K562 (cell line): ENCODE results near the gene TENM3. TPM values are rescaled to one million over a fixed set of nuclear protein-coding genes. Genes with fewer than 3 reads are reported as not detected.

Experiments
- ATAC-seq: fragments of 200-7000 bp; cut with Tn5 transposase; 3 replicates; pipeline ENCODE4 v1.9.1; 2020; ENCODE audit warnings: moderate library complexity
- BruUV-seq: library from RNA; stranded (reverse); fragments of 400-500 nt; replicated peaks from 2 replicates; lab custom pipeline; 2021; lab: Mats Ljungman, UMichigan
- CTCF ChIA-PET: fragments of 300-600 bp; formaldehyde crosslinking; extraction: SDS; loops from one replicate; lab custom pipeline; 2021; ENCODE audit warnings: low intra/inter-chr PET ratio; lab: Yijun Ruan, JAX
- POLR2A ChIA-PET: fragments of 300-600, 350-650 bp; sonication (Branson Sonifier 250); formaldehyde crosslinking; extraction: SDS; loops from one replicate; lab custom pipeline; 2021; ENCODE audit warnings: antibody characterized with exemption, inconsistent platforms; lab: Yijun Ruan, JAX
- DNase-seq, 4 experiments: peaks; one replicate each; pipeline versions ENCODE4 v3.0.0 to v3.0.0-alpha.2; 2011 to 2018; ENCODE audit warnings: low spot score in 3 of 4, mixed read lengths in 3 of 4; ENCODE audit errors: extremely low read depth in 1 of 4
- FAIRE-seq: peaks from 2 replicates; lab custom pipeline; 2011; peaks lifted over from hg19 to GRCh38; lab: Jason Lieb, UNC
- H2AFZ ChIP-seq: 2 replicates; pipeline ENCODE4 v1.6.0; 2011; ENCODE audit warnings: low read depth, low read length, control low read depth, inconsistent platforms
- H3K27ac ChIP-seq: fragments of 200-600 bp; 3 replicates; pipeline ENCODE4 v1.8.0; 2011; ENCODE audit warnings: low read depth, mild to moderate bottlenecking, control low read depth, inconsistent platforms, low read length, moderate library complexity, mixed read lengths; ENCODE audit errors: extremely low read depth
- H3K27me3 ChIP-seq, 2 experiments: fragments of 300-600 bp in 1 of 2; 2 replicates in 1 of 2; 3 replicates in 1 of 2; pipeline versions ENCODE4 v1.6.0 to v1.8.0; 2011; ENCODE audit warnings: inconsistent platforms in 2 of 2, low read length in 2 of 2, mild to moderate bottlenecking in 1 of 2, mixed read lengths in 1 of 2, moderate library complexity in 1 of 2; ENCODE audit not compliant: control insufficient read depth in 2 of 2, insufficient read depth in 2 of 2
- H3K36me3 ChIP-seq: fragments of 300-600 bp; 3 replicates; pipeline ENCODE4 v1.8.0; 2011; ENCODE audit warnings: mild to moderate bottlenecking, low read length, inconsistent platforms; ENCODE audit not compliant: control insufficient read depth, insufficient read depth
- H3K4me1 ChIP-seq, 2 experiments: fragments of 200-600 bp in 1 of 2; replicated peaks in 1 of 2; 2 replicates in 1 of 2; 3 replicates in 1 of 2; pipeline versions ENCODE4 v1.5.1 to v1.8.0; 2011; ENCODE audit warnings: inconsistent platforms in 2 of 2, low read length in 2 of 2, mild to moderate bottlenecking in 1 of 2, mixed read lengths in 1 of 2, moderate library complexity in 1 of 2; ENCODE audit not compliant: control insufficient read depth in 2 of 2, insufficient read depth in 2 of 2
- H3K4me2 ChIP-seq: 2 replicates; pipeline ENCODE4 v1.6.1; 2011; ENCODE audit warnings: low read length, control low read depth, inconsistent platforms, mixed read lengths; ENCODE audit not compliant: insufficient read depth
- H3K4me3 ChIP-seq: fragments of 200-600 bp; sonication (generic), shearing (Covaris generic); 2 replicates; pipeline ENCODE4 v1.5.1; 2016; ENCODE audit warnings: control low read depth, inconsistent platforms
- H3K79me2 ChIP-seq: fragments of 200-600 bp; 3 replicates; pipeline ENCODE4 v1.8.0; 2011; ENCODE audit warnings: low read length, inconsistent platforms; ENCODE audit not compliant: control insufficient read depth, insufficient read depth
- H3K9ac ChIP-seq, 2 experiments: 2 replicates each; pipeline versions ENCODE4 v1.6.0 to v1.6.1; 2011; ENCODE audit warnings: low read depth in 2 of 2, low read length in 2 of 2, control low read depth in 1 of 2, inconsistent platforms in 1 of 2, mild to moderate bottlenecking in 1 of 2, mixed read lengths in 1 of 2; ENCODE audit not compliant: insufficient read depth in 1 of 2
- H3K9me1 ChIP-seq: one replicate; pipeline ENCODE4 v1.6.0; 2011; ENCODE audit warnings: inconsistent platforms, mild to moderate bottlenecking, low read length, moderate library complexity; ENCODE audit not compliant: control insufficient read depth, insufficient read depth
- H3K9me3 ChIP-seq: replicated peaks from 2 replicates; pipeline ENCODE4 v1.5.1; 2011; ENCODE audit warnings: low read depth, low read length, inconsistent platforms; ENCODE audit not compliant: control insufficient read depth, insufficient read depth
- H4K20me1 ChIP-seq: replicated peaks from 2 replicates; pipeline ENCODE4 v1.6.1; 2011; ENCODE audit warnings: low read length, inconsistent platforms, mixed read lengths; ENCODE audit not compliant: control insufficient read depth, insufficient read depth
- BRD9 ChIP-seq: fragments of 450-650 bp; IDR thresholded peaks from 2 replicates; pipeline ENCODE4 v1.6.1; 2018; ENCODE audit warnings: low read depth; ENCODE audit not compliant: partially characterized antibody
- EWSR1 ChIP-seq: fragments of 450-650 bp; IDR thresholded peaks from 2 replicates; pipeline ENCODE4 v1.6.1; 2018; ENCODE audit warnings: borderline replicate concordance, mild to moderate bottlenecking, low read depth, moderate library complexity; ENCODE audit not compliant: partially characterized antibody
- HIVEP1 ChIP-seq: fragments of 250-450 bp; sonication (Bioruptor Pico); IDR thresholded peaks from 2 replicates; pipeline ENCODE4 v1.4.0; 2020; ENCODE audit warnings: mild to moderate bottlenecking
- MEF2D ChIP-seq: conservative IDR thresholded peaks from 2 replicates; pipeline ENCODE4 v1.6.1; 2016; ENCODE audit warnings: low read depth, missing genetic modification characterization, missing compliant biosample characterization
- PHF20 ChIP-seq: fragments of 450-650 bp; IDR thresholded peaks from 2 replicates; pipeline ENCODE4 v1.6.1; 2018; ENCODE audit not compliant: partially characterized antibody
- RBM25 ChIP-seq: fragments of 200-400 bp; formaldehyde crosslinking; IDR thresholded peaks from 2 replicates; pipeline ENCODE4 v1.6.1; 2018; ENCODE audit warnings: low read length, low read depth, moderate library complexity; ENCODE audit not compliant: severe bottlenecking
- RBM39 ChIP-seq: fragments of 200-400 bp; formaldehyde crosslinking; optimal IDR thresholded peaks from 2 replicates; pipeline ENCODE3; 2018; ENCODE audit warnings: low read depth, low read length
- RUNX1 ChIP-seq: sonication (generic); IDR thresholded peaks from 2 replicates; pipeline ENCODE4 v1.6.1; 2016; ENCODE audit warnings: antibody characterized with exemption, low read depth
- ZNF175 ChIP-seq: fragments of 200-800 bp; sonication (Bioruptor generic); IDR thresholded peaks from 2 replicates; pipeline ENCODE4 v1.6.1; 2016; ENCODE audit warnings: low read depth, mild to moderate bottlenecking, missing genetic modification characterization, missing compliant biosample characterization
- WGBS: fragments of 100-300 bp; shearing (Covaris generic); methylation state at CpG from one replicate; pipeline ENCODE4 v1.1.6; 2016; ENCODE audit warnings: low coverage, mixed read lengths; ENCODE audit not compliant: insufficient coverage; ENCODE audit errors: missing lambda C conversion rate; 5-methylcytosine and 5-hydroxymethylcytosine counted together
- in situ Hi-C: fragments of 300-500 bp; cut with MboI; formaldehyde crosslinking; loops from 4 replicates; pipeline ENCODE4 v1.15.0; 2018; ENCODE audit warnings: inconsistent platforms, mixed read lengths
- intact Hi-C: fragments of 100-400 bp; cut with micrococcal nuclease; formaldehyde crosslinking; loops from 2 replicates; pipeline ENCODE4 v1.14.2; 2022
- polyA plus RNA-seq, 8 experiments: library from polyadenylated mRNA; depleted of rRNA in 4 of 8; stranded (reverse) in 5 of 8; unstranded in 3 of 8; fragments of >200 nt; fragmentation: Nextera tagmentation in 2 of 8; fragmentation: Illumina TruSeq in 1 of 8; extraction: Ambion mirVana in 2 of 8; extraction: Trizol in 1 of 8; gene quantifications; 2 replicates each; pipeline versions ENCODE4 v1.2.1 to v1.2.3, GENCODE V29; 2011 to 2014; ENCODE audit warnings: inconsistent platforms in 1 of 8, missing spikeins in 1 of 8
- total RNA-seq, 7 experiments: library from RNA; depleted of rRNA in 6 of 7; stranded (reverse); fragments of >200 nt in 6 of 7; fragmentation: Illumina TruSeq in 2 of 7; extraction: Trizol in 2 of 7; gene quantifications; 2 replicates each; pipeline versions ENCODE4 v1.2.1 to v1.2.3, GENCODE V29; 2011 to 2021; ENCODE audit warnings: low replicate concordance in 1 of 7
- TF ChIP-seq, protein P1 (sequence below): fragments of 250-450 bp; sonication (Bioruptor Pico); IDR thresholded peaks from 2 replicates; pipeline ENCODE4 v1.4.0; 2020; ENCODE audit warnings: mild to moderate bottlenecking, moderate library complexity
- TF ChIP-seq, protein P2 (sequence below), 3 experiments: fragments of 200-800 bp in 1 of 3; fragments of 250-450 bp in 1 of 3; fragments of 450-650 bp in 1 of 3; sonication (Bioruptor Pico) in 1 of 3; sonication (Bioruptor generic) in 1 of 3; formaldehyde crosslinking in 1 of 3; IDR thresholded peaks; 2 replicates each; pipeline versions ENCODE4 v1.6.1 to v1.8.0; 2016 to 2022; ENCODE audit warnings: mild to moderate bottlenecking in 2 of 3, missing genetic modification characterization in 2 of 3, missing compliant biosample characterization in 1 of 3, moderate library complexity in 1 of 3
- TF ChIP-seq, protein P3 (sequence below), 3 experiments: IDR thresholded peaks in 2 of 3; conservative IDR thresholded peaks in 1 of 3; 2 replicates each; pipeline ENCODE4 v1.5.1; 2011 to 2012; ENCODE audit warnings: low read length in 3 of 3, mild to moderate bottlenecking in 3 of 3, control low read depth in 2 of 3, improper control_type of control experiment in 1 of 3, inconsistent platforms in 1 of 3, low read depth in 1 of 3, mixed read lengths in 1 of 3, moderate library complexity in 1 of 3; ENCODE audit not compliant: insufficient read depth in 2 of 3

TENM3 gene
- total and polyA plus RNA-seq, 9 of the 15 experiments (the other 6 are each of a cell fraction or from before 2014, with no cell fraction given): 0.01 to 0.02 TPM; not detected in 7

DNA sequence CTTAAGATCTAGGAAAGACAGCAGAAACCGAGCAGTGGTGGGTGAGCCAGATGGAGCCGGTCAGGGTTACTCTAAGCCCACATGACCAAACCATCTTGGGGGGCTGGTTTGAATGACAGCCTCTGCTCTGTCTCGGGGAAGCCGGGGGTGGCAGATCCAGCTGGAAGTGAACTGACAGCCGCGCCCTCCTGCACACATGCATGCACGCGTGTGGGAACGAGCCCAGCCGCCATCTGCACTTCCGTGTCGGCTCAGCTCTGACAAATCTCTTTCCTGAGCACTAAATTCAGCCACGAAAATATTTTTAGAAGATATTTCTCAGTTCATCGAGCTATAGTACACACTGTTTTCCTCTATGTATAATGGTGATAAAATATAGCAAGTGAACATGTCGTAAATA, 558.4 kb downstream of the TENM3 start:
- ATAC-seq: no peak
- H3K27ac ChIP-seq: no peak overlapping the region
- ChIA-PET POLR2A (interaction anchor here (0.7 kb wide), 1 partner anchor 311 kb away, joined by 3 read pairs; no protein-coding TSS in a partner anchor), CTCF (no interaction called here)
- H3K27me3 ChIP-seq: peaks cover 21 to 48% of the 10 kb centered on the region in 2 experiments; a peak in 3 of 5 replicates
- in situ Hi-C loops: no loop called here
- WGBS: 2% methylated on average over 15 of the region's 15 CpGs
- H4K20me1 ChIP-seq: no peaks in the 10 kb centered on the region
- no TSS peak for BruUV-seq
- no peak overlapping the region for H3K4me2 ChIP-seq
- peaks cover 0 to 11% of the 10 kb centered on the region in 2 experiments; a peak in 3 of 5 replicates for H3K4me1 ChIP-seq
- intact Hi-C loops: loop anchor here (10.0 kb wide), 2 partner anchors 147 to 463 kb away; no protein-coding TSS in a partner anchor
- no peaks in the 10 kb centered on the region for H3K36me3 ChIP-seq
- no peak for DNase-seq
- no peak for TF ChIP-seq EWSR1
- no peak for TF ChIP-seq HIVEP1 (CRISPR knock-in tag)
- TF ChIP-seq MEF2D (tag): no peak
- no peak for TF ChIP-seq RBM25
- no peak for TF ChIP-seq BRD9
- no peak for TF ChIP-seq RUNX1
- no peak for TF ChIP-seq PHF20
- TF ChIP-seq, protein P1, sequence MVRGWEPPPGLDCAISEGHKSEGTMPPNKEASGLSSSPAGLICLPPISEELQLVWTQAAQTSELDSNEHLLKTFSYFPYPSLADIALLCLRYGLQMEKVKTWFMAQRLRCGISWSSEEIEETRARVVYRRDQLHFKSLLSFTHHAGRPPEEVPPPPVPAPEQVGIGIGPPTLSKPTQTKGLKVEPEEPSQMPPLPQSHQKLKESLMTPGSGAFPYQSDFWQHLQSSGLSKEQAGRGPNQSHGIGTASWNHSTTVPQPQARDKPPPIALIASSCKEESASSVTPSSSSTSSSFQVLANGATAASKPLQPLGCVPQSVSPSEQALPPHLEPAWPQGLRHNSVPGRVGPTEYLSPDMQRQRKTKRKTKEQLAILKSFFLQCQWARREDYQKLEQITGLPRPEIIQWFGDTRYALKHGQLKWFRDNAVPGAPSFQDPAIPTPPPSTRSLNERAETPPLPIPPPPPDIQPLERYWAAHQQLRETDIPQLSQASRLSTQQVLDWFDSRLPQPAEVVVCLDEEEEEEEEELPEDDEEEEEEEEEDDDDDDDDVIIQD (CRISPR knock-in tag): no peak
- TF ChIP-seq ZNF175 (CRISPR knock-in tag): no peak
- TF ChIP-seq, protein P2, sequence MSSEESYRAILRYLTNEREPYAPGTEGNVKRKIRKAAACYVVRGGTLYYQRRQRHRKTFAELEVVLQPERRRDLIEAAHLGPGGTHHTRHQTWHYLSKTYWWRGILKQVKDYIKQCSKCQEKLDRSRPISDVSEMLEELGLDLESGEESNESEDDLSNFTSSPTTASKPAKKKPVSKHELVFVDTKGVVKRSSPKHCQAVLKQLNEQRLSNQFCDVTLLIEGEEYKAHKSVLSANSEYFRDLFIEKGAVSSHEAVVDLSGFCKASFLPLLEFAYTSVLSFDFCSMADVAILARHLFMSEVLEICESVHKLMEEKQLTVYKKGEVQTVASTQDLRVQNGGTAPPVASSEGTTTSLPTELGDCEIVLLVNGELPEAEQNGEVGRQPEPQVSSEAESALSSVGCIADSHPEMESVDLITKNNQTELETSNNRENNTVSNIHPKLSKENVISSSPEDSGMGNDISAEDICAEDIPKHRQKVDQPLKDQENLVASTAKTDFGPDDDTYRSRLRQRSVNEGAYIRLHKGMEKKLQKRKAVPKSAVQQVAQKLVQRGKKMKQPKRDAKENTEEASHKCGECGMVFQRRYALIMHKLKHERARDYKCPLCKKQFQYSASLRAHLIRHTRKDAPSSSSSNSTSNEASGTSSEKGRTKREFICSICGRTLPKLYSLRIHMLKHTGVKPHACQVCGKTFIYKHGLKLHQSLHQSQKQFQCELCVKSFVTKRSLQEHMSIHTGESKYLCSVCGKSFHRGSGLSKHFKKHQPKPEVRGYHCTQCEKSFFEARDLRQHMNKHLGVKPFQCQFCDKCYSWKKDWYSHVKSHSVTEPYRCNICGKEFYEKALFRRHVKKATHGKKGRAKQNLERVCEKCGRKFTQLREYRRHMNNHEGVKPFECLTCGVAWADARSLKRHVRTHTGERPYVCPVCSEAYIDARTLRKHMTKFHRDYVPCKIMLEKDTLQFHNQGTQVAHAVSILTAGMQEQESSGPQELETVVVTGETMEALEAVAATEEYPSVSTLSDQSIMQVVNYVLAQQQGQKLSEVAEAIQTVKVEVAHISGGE (CRISPR knock-in tag; IDR thresholded peaks at IDR 0.05): no peak
- TF ChIP-seq, protein P3, sequence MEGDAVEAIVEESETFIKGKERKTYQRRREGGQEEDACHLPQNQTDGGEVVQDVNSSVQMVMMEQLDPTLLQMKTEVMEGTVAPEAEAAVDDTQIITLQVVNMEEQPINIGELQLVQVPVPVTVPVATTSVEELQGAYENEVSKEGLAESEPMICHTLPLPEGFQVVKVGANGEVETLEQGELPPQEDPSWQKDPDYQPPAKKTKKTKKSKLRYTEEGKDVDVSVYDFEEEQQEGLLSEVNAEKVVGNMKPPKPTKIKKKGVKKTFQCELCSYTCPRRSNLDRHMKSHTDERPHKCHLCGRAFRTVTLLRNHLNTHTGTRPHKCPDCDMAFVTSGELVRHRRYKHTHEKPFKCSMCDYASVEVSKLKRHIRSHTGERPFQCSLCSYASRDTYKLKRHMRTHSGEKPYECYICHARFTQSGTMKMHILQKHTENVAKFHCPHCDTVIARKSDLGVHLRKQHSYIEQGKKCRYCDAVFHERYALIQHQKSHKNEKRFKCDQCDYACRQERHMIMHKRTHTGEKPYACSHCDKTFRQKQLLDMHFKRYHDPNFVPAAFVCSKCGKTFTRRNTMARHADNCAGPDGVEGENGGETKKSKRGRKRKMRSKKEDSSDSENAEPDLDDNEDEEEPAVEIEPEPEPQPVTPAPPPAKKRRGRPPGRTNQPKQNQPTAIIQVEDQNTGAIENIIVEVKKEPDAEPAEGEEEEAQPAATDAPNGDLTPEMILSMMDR (IDR thresholded peaks at IDR 0.05 in 2 of 3, conservative IDR thresholded peaks at IDR 0.05 in 1 of 3; ENCODE audit: insufficient read depth in 2 of 3, low read depth in 1 of 3, low read length in 3 of 3): no peak
- TF ChIP-seq RBM39: no peak
- no peak for FAIRE-seq
- no peak overlapping the region for H3K9ac ChIP-seq
- H3K4me3 ChIP-seq: no peak overlapping the region
- no peak overlapping the region for H2AFZ ChIP-seq
- no peaks in the 10 kb centered on the region for H3K79me2 ChIP-seq
- no peaks in the 10 kb centered on the region for H3K9me1 ChIP-seq
- H3K9me3 ChIP-seq: no peaks in the 10 kb centered on the region
